HTERT RPE-1 (cell line): ENCODE data around the gene ALOX15B.

Experiments used
- in situ Hi-C: fragments of 300-500 bp; cut with MboI; formaldehyde crosslinking; loops from 4 replicates; pipeline ENCODE4 v1.14.3; 2020; ENCODE audit warnings: low sequenced_read_pairs

Gene ALOX15B, protein sequence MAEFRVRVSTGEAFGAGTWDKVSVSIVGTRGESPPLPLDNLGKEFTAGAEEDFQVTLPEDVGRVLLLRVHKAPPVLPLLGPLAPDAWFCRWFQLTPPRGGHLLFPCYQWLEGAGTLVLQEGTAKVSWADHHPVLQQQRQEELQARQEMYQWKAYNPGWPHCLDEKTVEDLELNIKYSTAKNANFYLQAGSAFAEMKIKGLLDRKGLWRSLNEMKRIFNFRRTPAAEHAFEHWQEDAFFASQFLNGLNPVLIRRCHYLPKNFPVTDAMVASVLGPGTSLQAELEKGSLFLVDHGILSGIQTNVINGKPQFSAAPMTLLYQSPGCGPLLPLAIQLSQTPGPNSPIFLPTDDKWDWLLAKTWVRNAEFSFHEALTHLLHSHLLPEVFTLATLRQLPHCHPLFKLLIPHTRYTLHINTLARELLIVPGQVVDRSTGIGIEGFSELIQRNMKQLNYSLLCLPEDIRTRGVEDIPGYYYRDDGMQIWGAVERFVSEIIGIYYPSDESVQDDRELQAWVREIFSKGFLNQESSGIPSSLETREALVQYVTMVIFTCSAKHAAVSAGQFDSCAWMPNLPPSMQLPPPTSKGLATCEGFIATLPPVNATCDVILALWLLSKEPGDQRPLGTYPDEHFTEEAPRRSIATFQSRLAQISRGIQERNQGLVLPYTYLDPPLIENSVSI

DNA sequence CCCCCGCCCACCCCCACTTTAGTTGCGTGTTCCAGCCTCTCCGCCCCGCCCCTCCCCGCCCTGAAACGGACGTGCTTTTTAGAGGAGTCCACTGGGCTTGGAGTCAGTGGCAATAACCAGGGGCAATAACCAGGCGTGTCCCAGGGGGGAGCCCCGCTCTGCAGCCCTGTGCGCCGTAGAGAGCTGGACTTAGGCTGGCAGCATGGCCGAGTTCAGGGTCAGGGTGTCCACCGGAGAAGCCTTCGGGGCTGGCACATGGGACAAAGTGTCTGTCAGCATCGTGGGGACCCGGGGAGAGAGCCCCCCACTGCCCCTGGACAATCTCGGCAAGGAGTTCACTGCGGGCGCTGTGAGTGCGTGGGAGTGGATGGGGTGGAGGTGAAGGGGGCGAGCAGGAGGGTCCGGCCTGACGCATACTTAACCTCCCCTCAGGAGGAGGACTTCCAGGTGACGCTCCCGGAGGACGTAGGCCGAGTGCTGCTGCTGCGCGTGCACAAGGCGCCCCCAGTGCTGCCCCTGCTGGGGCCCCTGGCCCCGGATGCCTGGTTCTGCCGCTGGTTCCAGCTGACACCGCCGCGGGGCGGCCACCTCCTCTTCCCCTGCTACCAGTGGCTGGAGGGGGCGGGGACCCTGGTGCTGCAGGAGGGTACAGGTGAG, at the start of gene ALOX15B:
TSS of gene ALOX15B (plus strand) at position 106 of the 657 bp plus-strand sequence. CDS start at position 203, 97 bp downstream.
- in situ Hi-C loops: no loop called here

DNA sequence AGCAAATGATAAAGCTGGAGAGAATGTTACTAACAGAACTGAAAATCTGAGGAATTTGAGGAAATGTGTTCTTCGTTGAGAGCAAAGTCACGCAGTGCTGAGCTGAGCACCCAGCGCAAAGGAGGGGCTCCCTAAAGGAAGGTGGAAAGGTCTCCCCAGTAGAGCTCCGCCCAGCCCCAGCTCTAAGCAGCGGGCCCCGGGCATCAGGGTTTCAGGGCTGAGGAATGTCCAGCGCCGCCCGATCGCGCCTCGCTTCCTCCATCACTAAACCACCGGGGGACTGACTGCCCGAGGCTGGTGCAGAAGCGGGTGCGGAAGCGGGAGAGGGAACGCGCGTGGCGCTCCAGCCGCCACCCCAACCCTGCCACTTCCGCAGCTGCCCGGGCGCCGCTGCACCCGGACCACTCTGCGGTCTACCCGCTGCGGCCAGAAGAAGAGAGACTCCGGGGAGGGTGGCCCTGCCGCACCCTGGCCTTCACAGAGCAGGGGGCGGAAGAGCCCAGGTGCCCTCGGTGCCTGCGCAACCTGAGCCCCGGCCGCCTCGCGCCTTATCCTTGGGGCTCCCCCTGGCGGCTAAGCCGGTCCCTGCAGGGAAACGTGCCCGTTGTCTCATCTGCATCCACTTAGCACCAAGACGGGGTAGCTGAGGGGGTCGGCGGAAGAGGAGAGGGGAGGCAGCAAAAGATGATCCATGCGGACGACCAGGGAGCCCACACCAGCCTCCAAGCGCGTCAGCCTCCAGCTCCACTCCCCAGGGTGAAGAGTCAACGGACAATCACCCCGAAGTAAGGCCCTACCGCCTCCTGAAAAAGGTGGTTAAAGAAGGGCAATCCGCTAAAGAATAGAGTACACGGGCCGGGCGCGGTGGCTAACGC, 48.8 kb upstream of the ALOX15B start:
- in situ Hi-C loops: no loop called here

- in situ Hi-C loops: no loop called here
Observed at GRCh38 chr17:7992516-7992915, 46.3 kb upstream of the ALOX15B start.

GRCh38 chr17:7992924-7993323, 45.9 kb upstream of the ALOX15B start:
- in situ Hi-C loops: no loop called here

DNA sequence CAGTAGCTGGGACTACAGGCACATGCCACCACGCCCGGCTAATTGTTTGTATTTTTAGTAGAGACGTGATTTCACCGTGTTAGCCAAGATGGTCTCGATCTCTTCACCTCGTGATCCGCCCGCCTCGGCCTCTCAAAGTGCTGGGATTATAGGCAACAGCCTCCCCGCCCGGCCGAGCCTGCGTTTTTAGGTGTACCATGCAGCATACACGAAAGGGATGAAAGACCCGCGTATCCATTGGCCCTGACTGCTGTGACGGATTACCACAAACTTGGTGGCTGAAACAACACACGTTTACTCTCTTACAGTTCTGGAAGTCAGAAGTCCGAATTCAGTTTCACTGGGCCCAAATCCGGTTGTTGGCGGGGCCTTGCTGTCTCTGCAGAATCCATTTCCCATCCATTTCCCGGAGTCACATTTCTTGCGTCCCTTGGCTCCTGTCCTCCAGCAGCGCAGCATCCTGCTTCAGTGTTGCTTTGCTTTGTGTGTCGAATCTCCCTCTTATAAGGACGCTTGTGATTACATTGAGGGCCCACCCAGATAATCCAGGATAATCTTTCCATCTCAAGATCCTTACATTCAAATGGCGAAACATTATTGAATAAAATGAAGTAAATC, 44.8 kb upstream of the ALOX15B start:
- in situ Hi-C loops: no loop called here

GRCh38 chr17:7995724-7996123, 43.1 kb upstream of the ALOX15B start:
- in situ Hi-C loops: no loop called here

DNA sequence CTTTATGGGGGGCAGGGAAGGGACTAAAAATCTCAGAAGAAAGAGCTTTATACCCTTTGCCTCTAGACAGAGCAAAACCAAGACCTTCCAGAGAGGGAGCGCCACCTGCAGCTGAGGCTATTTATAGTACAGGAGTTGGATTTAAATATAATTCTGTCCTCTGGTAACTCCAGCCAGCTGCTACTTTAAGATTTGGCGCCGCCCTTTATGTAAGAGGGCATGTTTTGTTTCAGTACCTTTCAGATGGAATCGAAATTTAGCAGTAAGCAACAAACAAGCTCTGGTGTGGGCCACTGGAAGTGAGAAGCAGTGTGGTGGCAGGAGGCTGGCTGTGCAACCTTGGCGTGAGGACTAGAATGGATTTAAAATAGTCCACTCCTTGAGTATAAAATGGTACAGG, 41.7 kb upstream of the ALOX15B start:
- in situ Hi-C loops: no loop called here

- in situ Hi-C loops: no loop called here
Observed at GRCh38 chr17:8001976-8002720, 36.7 kb upstream of the ALOX15B start, which contains the start of gene GUCY2D. GUCY2D (plus strand) TSS chr17:8002615; CDS start chr17:8003048, 433 bp downstream.

DNA sequence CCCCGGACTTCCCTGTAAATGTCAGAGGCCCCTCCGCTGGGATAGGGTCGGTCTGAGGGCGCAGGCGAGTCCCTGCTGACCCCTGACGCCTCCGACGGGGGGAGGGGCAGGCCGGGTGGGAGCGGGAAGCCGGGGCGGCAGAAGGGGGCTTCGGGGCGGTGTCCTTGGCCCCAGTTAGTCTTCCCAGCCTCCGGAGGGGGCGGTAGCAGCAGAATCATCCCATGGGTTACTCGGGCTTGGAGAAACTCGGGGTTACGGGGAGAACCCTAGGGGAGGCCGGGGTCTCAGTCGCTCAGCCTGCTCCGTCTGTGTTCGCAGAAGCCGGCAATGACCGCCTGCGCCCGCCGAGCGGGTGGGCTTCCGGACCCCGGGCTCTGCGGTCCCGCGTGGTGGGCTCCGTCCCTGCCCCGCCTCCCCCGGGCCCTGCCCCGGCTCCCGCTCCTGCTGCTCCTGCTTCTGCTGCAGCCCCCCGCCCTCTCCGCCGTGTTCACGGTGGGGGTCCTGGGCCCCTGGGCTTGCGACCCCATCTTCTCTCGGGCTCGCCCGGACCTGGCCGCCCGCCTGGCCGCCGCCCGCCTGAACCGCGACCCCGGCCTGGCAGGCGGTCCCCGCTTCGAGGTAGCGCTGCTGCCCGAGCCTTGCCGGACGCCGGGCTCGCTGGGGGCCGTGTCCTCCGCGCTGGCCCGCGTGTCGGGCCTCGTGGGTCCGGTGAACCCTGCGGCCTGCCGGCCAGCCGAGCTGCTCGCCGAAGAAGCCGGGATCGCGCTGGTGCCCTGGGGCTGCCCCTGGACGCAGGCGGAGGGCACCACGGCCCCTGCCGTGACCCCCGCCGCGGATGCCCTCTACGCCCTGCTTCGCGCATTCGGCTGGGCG, 35.9 kb upstream of the ALOX15B start:
- in situ Hi-C loops: no loop called here

GRCh38 chr17:8003594-8004181, 35.2 kb upstream of the ALOX15B start:
- in situ Hi-C loops: no loop called here

GRCh38 chr17:8004899-8005298, 34.0 kb upstream of the ALOX15B start:
- in situ Hi-C loops: no loop called here

DNA sequence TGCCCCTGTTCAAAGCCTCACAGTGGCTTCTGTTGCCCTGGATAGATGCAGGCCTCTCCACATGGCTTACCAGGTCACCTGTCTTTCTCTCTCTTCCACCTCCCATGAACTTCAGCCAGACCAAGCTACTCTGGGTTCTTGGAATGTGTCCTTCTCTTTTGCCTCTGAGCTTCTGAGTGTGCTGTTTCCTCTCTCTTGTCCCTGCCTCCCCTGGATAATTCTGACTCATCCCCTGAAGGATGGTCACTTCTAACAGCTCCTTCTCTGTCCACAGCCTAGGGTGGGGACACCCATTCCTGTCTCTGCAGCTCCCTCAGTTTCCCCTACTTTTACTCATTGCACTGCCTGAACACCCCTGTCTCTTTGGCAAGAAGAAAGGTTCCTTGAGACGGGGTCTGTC, 33.5 kb upstream of the ALOX15B start:
- in situ Hi-C loops: no loop called here

DNA sequence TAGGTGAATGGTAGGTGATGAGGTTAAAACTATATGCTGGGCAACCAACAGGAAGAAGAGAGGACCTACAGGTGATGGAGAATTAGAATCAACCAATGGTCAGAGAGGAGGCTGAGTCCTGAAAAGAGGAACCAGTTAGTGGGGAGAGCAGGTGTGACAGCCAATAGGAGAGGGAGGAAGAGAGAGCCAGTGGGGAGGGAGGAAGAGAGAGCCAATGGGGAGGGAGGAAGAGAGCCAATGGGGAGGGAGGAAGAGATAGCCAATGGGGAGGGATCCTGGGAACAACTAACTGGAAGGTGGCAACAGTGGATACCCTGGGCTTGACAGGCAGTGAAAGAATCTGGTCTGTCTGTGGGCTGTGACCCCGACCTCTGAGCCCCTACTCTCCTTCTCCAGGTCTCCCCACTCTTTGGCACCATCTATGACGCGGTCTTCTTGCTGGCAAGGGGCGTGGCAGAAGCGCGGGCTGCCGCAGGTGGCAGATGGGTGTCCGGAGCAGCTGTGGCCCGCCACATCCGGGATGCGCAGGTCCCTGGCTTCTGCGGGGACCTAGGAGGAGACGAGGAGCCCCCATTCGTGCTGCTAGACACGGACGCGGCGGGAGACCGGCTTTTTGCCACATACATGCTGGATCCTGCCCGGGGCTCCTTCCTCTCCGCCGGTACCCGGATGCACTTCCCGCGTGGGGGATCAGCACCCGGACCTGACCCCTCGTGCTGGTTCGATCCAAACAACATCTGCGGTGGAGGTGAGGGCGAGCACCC, 32.7 kb upstream of the ALOX15B start:
- in situ Hi-C loops: no loop called here

DNA sequence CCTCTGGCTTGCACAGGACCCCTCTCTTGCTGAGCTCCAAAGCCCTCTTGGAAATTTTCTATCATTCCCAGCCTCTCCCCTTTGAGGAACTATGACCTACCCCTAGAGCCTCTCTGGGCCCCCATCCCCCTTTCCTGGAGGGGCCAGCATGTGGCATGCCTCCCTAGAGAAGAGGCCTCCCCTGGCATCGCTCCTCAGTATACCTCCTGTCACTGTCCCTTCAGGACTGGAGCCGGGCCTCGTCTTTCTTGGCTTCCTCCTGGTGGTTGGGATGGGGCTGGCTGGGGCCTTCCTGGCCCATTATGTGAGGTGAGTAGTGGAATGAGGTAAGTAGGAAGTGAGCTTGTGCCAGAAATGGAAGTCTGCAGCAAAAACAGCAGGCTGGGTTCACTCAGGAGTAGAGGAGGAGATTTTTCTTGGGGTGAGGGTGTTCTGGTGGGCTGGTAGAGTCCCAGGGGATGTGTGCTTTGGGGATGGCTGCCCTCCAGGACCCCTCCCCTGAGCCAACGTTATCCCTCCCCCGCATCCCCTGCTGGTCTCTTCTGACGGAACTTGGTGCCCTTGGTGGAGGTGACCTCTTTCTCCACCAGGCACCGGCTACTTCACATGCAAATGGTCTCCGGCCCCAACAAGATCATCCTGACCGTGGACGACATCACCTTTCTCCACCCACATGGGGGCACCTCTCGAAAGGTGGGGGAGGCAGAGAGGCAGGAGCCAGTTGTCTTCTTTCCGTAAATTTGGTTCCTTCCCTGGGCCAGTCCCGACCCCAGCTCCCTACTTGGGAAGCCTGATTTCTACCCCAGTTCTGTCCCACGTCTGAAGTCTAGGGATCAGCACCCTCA, 31.8 kb upstream of the ALOX15B start:
- in situ Hi-C loops: no loop called here

- in situ Hi-C loops: no loop called here
Observed at GRCh38 chr17:8007836-8008235, 31.0 kb upstream of the ALOX15B start.

GRCh38 chr17:8012045-8012580, 26.7 kb upstream of the ALOX15B start:
- in situ Hi-C loops: no loop called here
